K562 (cell line): ENCODE measurements around the gene FRMD7. TPM values are rescaled to one million over a fixed set of nuclear protein-coding genes. Genes with fewer than 3 reads are reported as not detected.
A peak's percentile ranks its signal among the peaks of the same experiment; 100 is the strongest.

Experiments used
- ATF4 ChIP-seq: fragments of 450-650 bp; formaldehyde crosslinking; IDR thresholded peaks from 2 replicates; pipeline ENCODE4 v1.4.0; 2022; ENCODE audit warnings: mild to moderate bottlenecking, moderate library complexity
- BHLHE40 ChIP-seq: IDR thresholded peaks from 2 replicates; pipeline ENCODE4 v1.6.1; 2011; ENCODE audit warnings: low read length, improper control_type of control experiment
- HDAC1 ChIP-seq, 2 experiments: fragments of 450-650 bp; IDR thresholded peaks; 2 replicates each; pipeline ENCODE4 v1.6.1; 2016 to 2017; ENCODE audit warnings: inconsistent platforms in 1 of 2, mild to moderate bottlenecking in 1 of 2, moderate library complexity in 1 of 2
- HDAC2 ChIP-seq: fragments of 450-650 bp; IDR thresholded peaks from 2 replicates; pipeline ENCODE4 v1.6.1; 2016; ENCODE audit warnings: mild to moderate bottlenecking
- HDAC3 ChIP-seq: fragments of 450-650 bp; IDR thresholded peaks from 2 replicates; pipeline ENCODE4 v1.6.1; 2018; ENCODE audit warnings: borderline replicate concordance, mild to moderate bottlenecking, moderate library complexity; ENCODE audit not compliant: partially characterized antibody
- JUN ChIP-seq, 2 experiments: sonication (generic) in 1 of 2; formaldehyde crosslinking in 1 of 2; IDR thresholded peaks; 2 replicates each; pipeline versions ENCODE4 v1.6.1 to v1.8.0; 2012 to 2022; ENCODE audit warnings: borderline replicate concordance in 2 of 2, mild to moderate bottlenecking in 2 of 2, improper control_type of control experiment in 1 of 2, low read depth in 1 of 2, low read length in 1 of 2, missing genetic modification reagents in 1 of 2
- JUNB ChIP-seq: fragments of 450-650 bp; formaldehyde crosslinking; conservative IDR thresholded peaks from 2 replicates; pipeline ENCODE4 v1.4.0; 2020; ENCODE audit warnings: mild to moderate bottlenecking
- MGA ChIP-seq: fragments of 450-650 bp; IDR thresholded peaks from 2 replicates; pipeline ENCODE4 v1.6.1; 2016; ENCODE audit warnings: mild to moderate bottlenecking, moderate library complexity
- SMARCE1 ChIP-seq: fragments of 450-650 bp; IDR thresholded peaks from 2 replicates; pipeline ENCODE4 v1.7.1; 2016; ENCODE audit warnings: mild to moderate bottlenecking
- ZNF263 ChIP-seq: sonication (generic); formaldehyde crosslinking; IDR thresholded peaks from 2 replicates; pipeline ENCODE4 v1.8.0; 2022; ENCODE audit warnings: mild to moderate bottlenecking, missing genetic modification reagents, borderline replicate concordance
- ZNF696 ChIP-seq: fragments of 250-450 bp; sonication (Bioruptor Pico); conservative IDR thresholded peaks from 2 replicates; pipeline ENCODE4 v1.4.0; 2020; ENCODE audit warnings: mild to moderate bottlenecking, moderate library complexity
- polyA plus RNA-seq, 8 experiments: library from polyadenylated mRNA; depleted of rRNA in 4 of 8; stranded (reverse) in 5 of 8; unstranded in 3 of 8; fragments of >200 nt; fragmentation: Nextera tagmentation in 2 of 8; fragmentation: Illumina TruSeq in 1 of 8; extraction: Ambion mirVana in 2 of 8; extraction: Trizol in 1 of 8; gene quantifications; 2 replicates each; pipeline versions ENCODE4 v1.2.1 to v1.2.3, GENCODE V29; 2011 to 2014; ENCODE audit warnings: inconsistent platforms in 1 of 8, missing spikeins in 1 of 8
- total RNA-seq, 7 experiments: library from RNA; depleted of rRNA in 6 of 7; stranded (reverse); fragments of >200 nt in 6 of 7; fragmentation: Illumina TruSeq in 2 of 7; extraction: Trizol in 2 of 7; gene quantifications; 2 replicates each; pipeline versions ENCODE4 v1.2.1 to v1.2.3, GENCODE V29; 2011 to 2021; ENCODE audit warnings: low replicate concordance in 1 of 7
- TF ChIP-seq, protein P1 (sequence below), 2 experiments: fragments of 450-650 bp in 1 of 2; IDR thresholded peaks; 2 replicates each; pipeline ENCODE4 v1.6.1; 2011 to 2017; ENCODE audit warnings: low read depth in 2 of 2, antibody characterized with exemption in 1 of 2, borderline replicate concordance in 1 of 2, low read length in 1 of 2, mild to moderate bottlenecking in 1 of 2, mixed read lengths in 1 of 2; ENCODE audit not compliant: control insufficient read depth in 1 of 2

FRMD7 gene
- total and polyA plus RNA-seq, 9 of the 15 experiments (the other 6 are each of a cell fraction or from before 2014, with no cell fraction given): 0.06 to 0.09 TPM; not detected in 7

GRCh38 chrX:132044953-132045352 lies 82.9 kb downstream of the FRMD7 start (continued):
- TF ChIP-seq BHLHE40 (peak; percentile 91), MGA (peak; percentile 25; the same call in 1 of the 2 replicates), HDAC3 (peak; percentile 37), ZNF696 (CRISPR knock-in tag) (no peak), HDAC1 (IDR thresholded peaks at IDR 0.05) (no peak; a peak in 1 of 4 replicates), JUN (IDR thresholded peaks at IDR 0.05; ENCODE audit: borderline replicate concordance, low read depth, low read length) (peak; percentile 91), JUN (CRISPR knock-in tag; IDR thresholded peaks at IDR 0.05; ENCODE audit: borderline replicate concordance) (no peak), ZNF263 (CRISPR knock-in tag) (no peak), HDAC2 (peak; percentile 50; the same call in 1 of the 2 replicates), JUNB (CRISPR knock-in tag) (0 out of 2 replicates have a peak, but pooled peaks have one; percentile 30), SMARCE1 (peak; percentile 80), ATF4 (CRISPR knock-in tag) (no peak)
- TF ChIP-seq, protein P1, sequence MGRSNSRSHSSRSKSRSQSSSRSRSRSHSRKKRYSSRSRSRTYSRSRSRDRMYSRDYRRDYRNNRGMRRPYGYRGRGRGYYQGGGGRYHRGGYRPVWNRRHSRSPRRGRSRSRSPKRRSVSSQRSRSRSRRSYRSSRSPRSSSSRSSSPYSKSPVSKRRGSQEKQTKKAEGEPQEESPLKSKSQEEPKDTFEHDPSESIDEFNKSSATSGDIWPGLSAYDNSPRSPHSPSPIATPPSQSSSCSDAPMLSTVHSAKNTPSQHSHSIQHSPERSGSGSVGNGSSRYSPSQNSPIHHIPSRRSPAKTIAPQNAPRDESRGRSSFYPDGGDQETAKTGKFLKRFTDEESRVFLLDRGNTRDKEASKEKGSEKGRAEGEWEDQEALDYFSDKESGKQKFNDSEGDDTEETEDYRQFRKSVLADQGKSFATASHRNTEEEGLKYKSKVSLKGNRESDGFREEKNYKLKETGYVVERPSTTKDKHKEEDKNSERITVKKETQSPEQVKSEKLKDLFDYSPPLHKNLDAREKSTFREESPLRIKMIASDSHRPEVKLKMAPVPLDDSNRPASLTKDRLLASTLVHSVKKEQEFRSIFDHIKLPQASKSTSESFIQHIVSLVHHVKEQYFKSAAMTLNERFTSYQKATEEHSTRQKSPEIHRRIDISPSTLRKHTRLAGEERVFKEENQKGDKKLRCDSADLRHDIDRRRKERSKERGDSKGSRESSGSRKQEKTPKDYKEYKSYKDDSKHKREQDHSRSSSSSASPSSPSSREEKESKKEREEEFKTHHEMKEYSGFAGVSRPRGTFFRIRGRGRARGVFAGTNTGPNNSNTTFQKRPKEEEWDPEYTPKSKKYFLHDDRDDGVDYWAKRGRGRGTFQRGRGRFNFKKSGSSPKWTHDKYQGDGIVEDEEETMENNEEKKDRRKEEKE (IDR thresholded peaks at IDR 0.05; ENCODE audit: borderline replicate concordance in 1 of 2, control insufficient read depth in 1 of 2, low read depth in 2 of 2, low read length in 1 of 2): no peak
